ENCODE measurements around the gene SLC24A4.

SLC24A4 gene

GRCh38 chr14:92506231-92506630 lies 183.3 kb downstream of the SLC24A4 start:
- Histone ChIP-seq H3K36me3 (ENCODE audit: control insufficient read depth, insufficient read depth, low read length) (no peaks in the 10 kb centered on the region), H3K27me3 (replicated peaks; ENCODE audit: control insufficient read depth, insufficient read depth, low read length) (no peaks in the 10 kb centered on the region), H3K4me3 (replicated peaks; ENCODE audit: low read depth, low read length) (no peak overlapping the region)
- no peak for DNase-seq (ENCODE audit: extremely low read depth, insufficient read length)
- no peak for TF ChIP-seq CTCF (IDR thresholded peaks at IDR 0.05; ENCODE audit: insufficient read depth, low read length, poor library complexity, severe bottlenecking)

- no peaks in the 10 kb centered on the region for H3K36me3 ChIP-seq (ENCODE audit: control insufficient read depth, insufficient read depth, low read length)
- DNase-seq (ENCODE audit: extremely low read depth, insufficient read length), result peak; percentile 62
- no peak for TF ChIP-seq CTCF (IDR thresholded peaks at IDR 0.05; ENCODE audit: insufficient read depth, low read length, poor library complexity, severe bottlenecking)
- no peaks in the 10 kb centered on the region for H3K27me3 ChIP-seq (replicated peaks; ENCODE audit: control insufficient read depth, insufficient read depth, low read length)
- H3K4me3 ChIP-seq (replicated peaks; ENCODE audit: low read depth, low read length), result no peak overlapping the region
Measured at GRCh38 chr14:92507174-92507768, 184.3 kb downstream of the SLC24A4 start.

- Histone ChIP-seq H3K4me3 (replicated peaks; ENCODE audit: low read depth, low read length) (no peak overlapping the region), H3K27me3 (replicated peaks; ENCODE audit: control insufficient read depth, insufficient read depth, low read length) (no peaks in the 10 kb centered on the region), H3K36me3 (ENCODE audit: control insufficient read depth, insufficient read depth, low read length) (no peaks in the 10 kb centered on the region)
- no peak for DNase-seq (ENCODE audit: extremely low read depth, insufficient read length)
- no peak for TF ChIP-seq CTCF (IDR thresholded peaks at IDR 0.05; ENCODE audit: insufficient read depth, low read length, poor library complexity, severe bottlenecking)
Measured at GRCh38 chr14:92510972-92511371, 188.0 kb downstream of the SLC24A4 start.

- Histone ChIP-seq H3K27me3 (replicated peaks; ENCODE audit: control insufficient read depth, insufficient read depth, low read length) (no peaks in the 10 kb centered on the region), H3K36me3 (ENCODE audit: control insufficient read depth, insufficient read depth, low read length) (no peaks in the 10 kb centered on the region), H3K4me3 (replicated peaks; ENCODE audit: low read depth, low read length) (no peak overlapping the region)
- TF ChIP-seq CTCF (IDR thresholded peaks at IDR 0.05; ENCODE audit: insufficient read depth, low read length, poor library complexity, severe bottlenecking), result no peak
- no peak for DNase-seq (ENCODE audit: extremely low read depth, insufficient read length)
Measured at GRCh38 chr14:92511453-92512238, 188.7 kb downstream of the SLC24A4 start.

- DNase-seq (ENCODE audit: extremely low read depth, insufficient read length), result no peak
- Histone ChIP-seq H3K4me3 (replicated peaks; ENCODE audit: low read depth, low read length) (peak overlapping the region; percentile 80), H3K36me3 (ENCODE audit: control insufficient read depth, insufficient read depth, low read length) (no peaks in the 10 kb centered on the region), H3K27me3 (replicated peaks; ENCODE audit: control insufficient read depth, insufficient read depth, low read length) (no peaks in the 10 kb centered on the region)
- no peak for TF ChIP-seq CTCF (IDR thresholded peaks at IDR 0.05; ENCODE audit: insufficient read depth, low read length, poor library complexity, severe bottlenecking)
Measured at GRCh38 chr14:92512807-92513203, 189.8 kb downstream of the SLC24A4 start.
